ENCODE measurements around the gene NCEH1. TPM values are rescaled to one million over a fixed set of nuclear protein-coding genes. Genes with fewer than 3 reads are reported as not detected.

NCEH1 gene
- total RNA-seq, 1 donor from 2014 or later = 22.4 TPM

- H3K27me3 ChIP-seq (ENCODE audit: control insufficient read depth, insufficient read depth, low read length) = no peaks in the 10 kb centered on the region
- no peak for DNase-seq (ENCODE audit: low read depth)
- TF ChIP-seq, protein P1, sequence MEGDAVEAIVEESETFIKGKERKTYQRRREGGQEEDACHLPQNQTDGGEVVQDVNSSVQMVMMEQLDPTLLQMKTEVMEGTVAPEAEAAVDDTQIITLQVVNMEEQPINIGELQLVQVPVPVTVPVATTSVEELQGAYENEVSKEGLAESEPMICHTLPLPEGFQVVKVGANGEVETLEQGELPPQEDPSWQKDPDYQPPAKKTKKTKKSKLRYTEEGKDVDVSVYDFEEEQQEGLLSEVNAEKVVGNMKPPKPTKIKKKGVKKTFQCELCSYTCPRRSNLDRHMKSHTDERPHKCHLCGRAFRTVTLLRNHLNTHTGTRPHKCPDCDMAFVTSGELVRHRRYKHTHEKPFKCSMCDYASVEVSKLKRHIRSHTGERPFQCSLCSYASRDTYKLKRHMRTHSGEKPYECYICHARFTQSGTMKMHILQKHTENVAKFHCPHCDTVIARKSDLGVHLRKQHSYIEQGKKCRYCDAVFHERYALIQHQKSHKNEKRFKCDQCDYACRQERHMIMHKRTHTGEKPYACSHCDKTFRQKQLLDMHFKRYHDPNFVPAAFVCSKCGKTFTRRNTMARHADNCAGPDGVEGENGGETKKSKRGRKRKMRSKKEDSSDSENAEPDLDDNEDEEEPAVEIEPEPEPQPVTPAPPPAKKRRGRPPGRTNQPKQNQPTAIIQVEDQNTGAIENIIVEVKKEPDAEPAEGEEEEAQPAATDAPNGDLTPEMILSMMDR (IDR thresholded peaks at IDR 0.05; ENCODE audit: insufficient read depth, low read length, poor library complexity, severe bottlenecking) = no peak
- no peak overlapping the region for H3K4me3 ChIP-seq (ENCODE audit: low read depth, low read length)
- peaks cover 1% of the 10 kb centered on the region for H3K36me3 ChIP-seq (ENCODE audit: control insufficient read depth, insufficient read depth, low read length)
Observed at GRCh38 chr3:172676196-172676922, 34.5 kb downstream of the NCEH1 start.

GRCh38 chr3:172675441-172676193 is 35.2 kb downstream of the NCEH1 start:
- no peaks in the 10 kb centered on the region for H3K27me3 ChIP-seq (ENCODE audit: control insufficient read depth, insufficient read depth, low read length)
- peaks cover 1% of the 10 kb centered on the region for H3K36me3 ChIP-seq (ENCODE audit: control insufficient read depth, insufficient read depth, low read length)
- H3K4me3 ChIP-seq (ENCODE audit: low read depth, low read length) = no peak overlapping the region
- DNase-seq (ENCODE audit: low read depth) = no peak
- TF ChIP-seq, protein P1 (IDR thresholded peaks at IDR 0.05; ENCODE audit: insufficient read depth, low read length, poor library complexity, severe bottlenecking) = peak; percentile 62

DNA sequence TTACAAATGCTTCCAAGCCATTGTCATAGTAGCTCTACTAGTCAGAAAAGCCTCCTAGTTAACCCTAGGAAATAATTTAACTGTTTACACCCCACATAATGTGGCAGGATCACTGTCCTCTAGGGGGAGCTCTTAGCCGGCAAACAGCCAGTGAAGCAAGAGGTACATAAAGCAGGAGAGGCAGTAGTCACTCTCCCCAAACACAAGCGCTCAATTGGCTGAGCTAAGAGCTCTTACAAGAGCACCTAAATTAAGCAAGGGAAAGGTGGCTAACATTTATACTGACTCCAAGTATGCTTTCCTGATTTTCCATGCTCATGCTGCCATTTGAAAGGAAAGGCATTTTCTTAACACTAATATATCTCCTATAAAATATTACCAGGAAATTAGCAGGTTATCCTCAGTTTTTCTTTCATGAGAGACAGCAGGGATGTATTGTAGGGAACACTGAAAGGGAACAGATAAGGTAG is 37.6 kb downstream of the NCEH1 start:
- TF ChIP-seq, protein P1 (IDR thresholded peaks at IDR 0.05; ENCODE audit: insufficient read depth, low read length, poor library complexity, severe bottlenecking) = peak; percentile 68
- Histone ChIP-seq H3K4me3 (ENCODE audit: low read depth, low read length) (no peak overlapping the region), H3K36me3 (ENCODE audit: control insufficient read depth, insufficient read depth, low read length) (no peaks in the 10 kb centered on the region), H3K27me3 (ENCODE audit: control insufficient read depth, insufficient read depth, low read length) (no peaks in the 10 kb centered on the region)
- DNase-seq (ENCODE audit: low read depth) = no peak

- Histone ChIP-seq H3K4me3 (ENCODE audit: low read depth, low read length) (no peak overlapping the region), H3K27me3 (ENCODE audit: control insufficient read depth, insufficient read depth, low read length) (no peaks in the 10 kb centered on the region), H3K36me3 (ENCODE audit: control insufficient read depth, insufficient read depth, low read length) (no peaks in the 10 kb centered on the region)
- DNase-seq (ENCODE audit: low read depth) = no peak
- TF ChIP-seq, protein P1 (IDR thresholded peaks at IDR 0.05; ENCODE audit: insufficient read depth, low read length, poor library complexity, severe bottlenecking) = no peak
Observed at GRCh38 chr3:172669021-172669420, 41.8 kb downstream of the NCEH1 start.

DNA sequence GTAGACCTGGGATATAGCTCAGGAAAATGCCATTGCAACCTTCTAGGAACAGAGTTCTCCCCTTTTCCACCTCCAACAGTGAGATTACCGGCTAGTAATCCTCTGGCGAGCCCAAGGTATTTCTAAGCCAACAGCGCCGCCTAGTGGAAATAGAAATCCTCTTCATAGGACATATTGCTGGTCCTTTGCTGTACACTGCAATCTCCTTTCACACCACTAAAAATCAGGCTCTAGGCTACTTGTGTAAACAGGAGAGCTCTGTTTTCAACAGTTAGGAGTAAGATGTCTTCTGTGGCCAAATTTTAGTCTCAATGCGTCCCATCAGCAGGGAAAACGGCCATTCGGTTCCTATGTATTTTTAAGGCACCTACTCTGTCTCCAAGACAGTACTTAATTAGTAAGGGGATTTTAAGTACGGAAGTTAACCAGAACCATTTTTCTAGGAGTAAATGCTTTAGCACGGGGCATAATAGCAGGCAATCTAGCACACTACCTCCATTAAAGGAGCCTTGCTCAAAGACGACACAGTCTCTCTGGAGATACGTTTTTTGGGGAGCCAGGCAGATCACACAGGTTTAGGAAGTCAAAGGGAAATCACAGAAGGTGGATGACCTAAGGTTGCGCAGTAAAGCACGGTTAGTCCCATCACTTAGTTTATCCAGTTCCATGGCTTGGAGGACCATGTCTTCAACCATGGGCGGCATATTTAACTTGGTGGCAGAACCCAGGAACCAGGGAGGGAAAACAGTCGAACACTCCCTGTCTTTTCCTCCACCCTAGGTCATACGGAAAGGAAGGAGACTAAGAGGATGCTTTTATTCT is 43.8 kb downstream of the NCEH1 start:
- Histone ChIP-seq H3K4me3 (ENCODE audit: low read depth, low read length) (no peak overlapping the region), H3K27me3 (ENCODE audit: control insufficient read depth, insufficient read depth, low read length) (no peaks in the 10 kb centered on the region), H3K36me3 (ENCODE audit: control insufficient read depth, insufficient read depth, low read length) (no peaks in the 10 kb centered on the region)
- no peak for DNase-seq (ENCODE audit: low read depth)
- TF ChIP-seq, protein P1 (IDR thresholded peaks at IDR 0.05; ENCODE audit: insufficient read depth, low read length, poor library complexity, severe bottlenecking) = peak; percentile 77

Data from kidney epithelial cell (primary cell).